HCT116 (cell line): Measurements from ENCODE around the gene TECPR1. TPM values are rescaled to one million over a fixed set of nuclear protein-coding genes. Genes with fewer than 3 reads are reported as not detected.

Source experiments
- ATAC-seq: fragments of 200-7000 bp; cut with Tn5 transposase; 2 replicates; pipeline ENCODE4 v1.9.1; 2020; ENCODE audit warnings: mild to moderate bottlenecking, moderate library complexity
- BruUV-seq: library from RNA; stranded (reverse); fragments of 400-500 nt; replicated peaks from 2 replicates; lab custom pipeline; 2021; lab: Mats Ljungman, UMichigan
- CTCF ChIA-PET: fragments of 300-600 bp; sonication (Branson Sonifier 250); formaldehyde crosslinking; loops from one replicate; lab custom pipeline; 2021; ENCODE audit warnings: antibody characterized with exemption; lab: Charles Lee
- POLR2A ChIA-PET: fragments of 300-600, 350-600 bp; sonication (Branson Sonifier 250); formaldehyde crosslinking; loops from one replicate; lab custom pipeline; 2021; ENCODE audit warnings: antibody characterized with exemption; lab: Charles Lee
- RAD21 ChIA-PET, 2 experiments: fragments of 300-600 bp; sonication (Branson Sonifier 250); formaldehyde crosslinking; loops; one replicate each; lab custom pipeline; 2023; ENCODE audit warnings: low total read pairs in 2 of 2; ENCODE audit not compliant: uncharacterized antibody in 2 of 2, unreplicated experiment in 2 of 2, low non-redundant PET in 1 of 2; lab: Charles Lee
- DNase-seq: peaks from one replicate; pipeline ENCODE4 v3.0.0-alpha.2; 2010; ENCODE audit warnings: low read depth, low spot score
- H2AFZ ChIP-seq: fragments of 200-600 bp; shearing (Covaris generic), sonication (generic); 2 replicates; pipeline ENCODE4 v1.6.1; 2017; ENCODE audit warnings: low read depth, mixed run types, mixed read lengths, antibody characterized with exemption, low read length; ENCODE audit not compliant: poor library complexity, severe bottlenecking
- H3K27ac ChIP-seq: 2 replicates; pipeline ENCODE4 v1.5.1; 2012; ENCODE audit warnings: low read depth, low read length
- H3K27me3 ChIP-seq: fragments of 200-600 bp; sonication (generic); 2 replicates; pipeline ENCODE4 v1.6.1; 2016; ENCODE audit warnings: mixed run types, low read length, mixed read lengths; ENCODE audit not compliant: insufficient read depth
- H3K36me3 ChIP-seq, 2 experiments: fragments of 200-500 bp in 1 of 2; fragments of 200-600 bp in 1 of 2; sonication (Bioruptor generic) in 1 of 2; sonication (generic) in 1 of 2; 2 replicates each; pipeline versions ENCODE4 v1.5.1 to v1.6.1; 2014 to 2016; ENCODE audit warnings: low read length in 2 of 2, inconsistent platforms in 1 of 2, mixed read lengths in 1 of 2, mixed run types in 1 of 2; ENCODE audit not compliant: insufficient read depth in 2 of 2, control insufficient read depth in 1 of 2
- H3K4me1 ChIP-seq, 2 experiments: fragments of 200-600 bp in 1 of 2; sonication (generic) in 1 of 2; 2 replicates each; pipeline versions ENCODE4 v1.5.1 to v1.6.1; 2012 to 2017; ENCODE audit warnings: low read length in 2 of 2, inconsistent platforms in 1 of 2, mild to moderate bottlenecking in 1 of 2, mixed read lengths in 1 of 2, mixed run types in 1 of 2, moderate library complexity in 1 of 2; ENCODE audit not compliant: insufficient read depth in 2 of 2, control insufficient read depth in 1 of 2
- H3K4me2 ChIP-seq: fragments of 200-600 bp; sonication (generic); 2 replicates; pipeline ENCODE4 v1.6.1; 2017; ENCODE audit warnings: mixed run types, low read length, mixed read lengths
- H3K4me3 ChIP-seq, 2 experiments: fragments of 200-600 bp in 1 of 2; sonication (generic) in 1 of 2; replicated peaks in 1 of 2; 2 replicates each; pipeline ENCODE4 v1.5.1; 2011 to 2016; ENCODE audit warnings: low read length in 2 of 2, control low read depth in 1 of 2, low read depth in 1 of 2, mild to moderate bottlenecking in 1 of 2, mixed read lengths in 1 of 2, mixed run types in 1 of 2
- H3K79me2 ChIP-seq: fragments of 200-600 bp; sonication (generic); 2 replicates; pipeline ENCODE4 v1.6.1; 2017; ENCODE audit warnings: mild to moderate bottlenecking, mixed run types, low read length, moderate library complexity, mixed read lengths; ENCODE audit not compliant: insufficient read depth
- H3K9ac ChIP-seq: fragments of 200-600 bp; sonication (generic); 2 replicates; pipeline ENCODE4 v1.6.1; 2016; ENCODE audit warnings: low read length, mixed read lengths
- H3K9me2 ChIP-seq: fragments of 200-600 bp; sonication (generic), shearing (Covaris generic); 2 replicates; pipeline ENCODE4 v1.6.1; 2017; ENCODE audit warnings: mixed run types, mild to moderate bottlenecking, moderate library complexity; ENCODE audit not compliant: insufficient read depth
- H3K9me3 ChIP-seq, 2 experiments: fragments of 200-500 bp in 1 of 2; fragments of 200-600 bp in 1 of 2; sonication (Bioruptor generic) in 1 of 2; sonication (generic) in 1 of 2; 2 replicates each; pipeline ENCODE4 v1.6.1; 2014 to 2017; ENCODE audit warnings: low read length in 2 of 2, mixed read lengths in 2 of 2, inconsistent platforms in 1 of 2, low read depth in 1 of 2, mild to moderate bottlenecking in 1 of 2, mixed run types in 1 of 2, moderate library complexity in 1 of 2; ENCODE audit not compliant: control insufficient read depth in 1 of 2, insufficient read depth in 1 of 2
- H4K20me1 ChIP-seq: fragments of 200-600 bp; sonication (generic), shearing (Covaris generic); 2 replicates; pipeline ENCODE4 v1.6.1; 2017; ENCODE audit warnings: mixed run types, mild to moderate bottlenecking, moderate library complexity; ENCODE audit not compliant: insufficient read depth
- EGR1 ChIP-seq: IDR thresholded peaks from 2 replicates; pipeline ENCODE4 v1.6.1; 2012; ENCODE audit warnings: low read depth
- ELF1 ChIP-seq: IDR thresholded peaks from 2 replicates; pipeline ENCODE4 v1.6.1; 2012; ENCODE audit warnings: low read depth, borderline replicate concordance
- EZH2 ChIP-seq: fragments of 200-600 bp; sonication (generic); IDR thresholded peaks from 2 replicates; pipeline ENCODE4 v1.6.1; 2017; ENCODE audit warnings: antibody characterized with exemption, mixed run types
- EZH2phosphoT487 ChIP-seq: fragments of 200-600 bp; IDR thresholded peaks from 2 replicates; pipeline ENCODE4 v1.6.1; 2018; ENCODE audit warnings: antibody characterized with exemption, borderline replicate concordance
- FOSL1 ChIP-seq: IDR thresholded peaks from 2 replicates; pipeline ENCODE4 v1.6.1; 2012; ENCODE audit warnings: low read depth
- JUND ChIP-seq: IDR thresholded peaks from 2 replicates; pipeline ENCODE4 v1.6.1; 2012
- MAX ChIP-seq: IDR thresholded peaks from 2 replicates; pipeline ENCODE4 v1.6.1; 2012
- POLR2A ChIP-seq: IDR thresholded peaks from 2 replicates; pipeline ENCODE4 v1.7.0; 2011; ENCODE audit warnings: borderline replicate concordance; ENCODE audit not compliant: insufficient read depth, insufficient read length; ENCODE audit errors: extremely low read depth
- POLR2AphosphoS5 ChIP-seq: IDR thresholded peaks from 2 replicates; pipeline ENCODE4 v1.6.1; 2011; ENCODE audit warnings: mild to moderate bottlenecking, low read depth, low read length, moderate library complexity
- RAD21 ChIP-seq: IDR thresholded peaks from 2 replicates; pipeline ENCODE4 v1.6.1; 2012; ENCODE audit warnings: low read depth, mild to moderate bottlenecking
- REST ChIP-seq: IDR thresholded peaks from 2 replicates; pipeline ENCODE4 v1.6.1; 2012; ENCODE audit warnings: low read depth
- SRF ChIP-seq: IDR thresholded peaks from 2 replicates; pipeline ENCODE4 v1.6.1; 2012; ENCODE audit warnings: low read depth
- TCF7L2 ChIP-seq: IDR thresholded peaks from 2 replicates; pipeline ENCODE4 v1.7.0; 2011; ENCODE audit warnings: borderline replicate concordance, inconsistent platforms; ENCODE audit not compliant: insufficient read depth, insufficient read length; ENCODE audit errors: extremely low read depth
- ZNF274 ChIP-seq: fragments of 200-500 bp; sonication (Bioruptor generic); IDR thresholded peaks from 2 replicates; pipeline ENCODE4 v1.6.1; 2014; ENCODE audit warnings: mild to moderate bottlenecking, low read depth, low read length, inconsistent platforms
- intact Hi-C: fragments of 100-400 bp; cut with micrococcal nuclease; formaldehyde crosslinking; loops from 2 replicates; pipeline ENCODE4 v1.10.0; 2022
- total RNA-seq: library from RNA; stranded (reverse); gene quantifications from one replicate; pipeline ENCODE4 v1.2.1, GENCODE V29; 2021; ENCODE audit not compliant: unreplicated experiment

TECPR1 gene
- total RNA-seq, 1 experiment from 2014 or later, result 19.9 TPM

DNA sequence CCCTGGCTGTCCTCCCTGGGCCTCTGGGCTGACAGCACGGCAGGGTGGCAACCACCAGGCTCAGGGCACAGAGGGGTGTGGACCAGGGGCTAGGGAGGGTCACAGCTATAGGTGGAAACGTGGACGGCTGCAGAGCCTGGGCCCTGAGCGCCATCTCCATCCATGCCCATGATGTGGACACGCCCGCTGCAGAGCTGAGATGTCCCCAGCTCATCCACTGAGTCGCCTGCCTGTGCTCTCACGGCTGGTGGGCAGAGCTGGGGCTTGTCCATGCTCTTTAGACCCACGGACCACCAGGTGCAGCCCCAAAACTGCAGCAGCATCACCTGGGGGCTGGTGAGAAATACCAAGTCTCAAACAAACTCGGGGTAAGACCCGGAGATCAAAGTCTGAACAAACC, 16.1 kb downstream of the TECPR1 start:
- no peak for TF ChIP-seq SRF
- no peak for TF ChIP-seq EZH2phosphoT487
- TF ChIP-seq EGR1, result no peak
- no peak for TF ChIP-seq REST
- no peak for TF ChIP-seq POLR2A
- no peak for TF ChIP-seq FOSL1
- no peak for TF ChIP-seq TCF7L2
- TF ChIP-seq POLR2AphosphoS5, result no peak
- no peak for TF ChIP-seq RAD21
- TF ChIP-seq JUND, result no peak
- no peak for TF ChIP-seq MAX
- no peak for TF ChIP-seq EZH2
- TF ChIP-seq ELF1, result no peak
- TF ChIP-seq ZNF274, result no peak
- Histone ChIP-seq H3K36me3 (no peaks in the 10 kb centered on the region; a peak in 1 of 4 replicates), H3K27me3 (no peaks in the 10 kb centered on the region), H3K79me2 (no peaks in the 10 kb centered on the region), H3K4me2 (no peak overlapping the region), H3K9me3 (no peaks in the 10 kb centered on the region), H3K9ac (no peak overlapping the region), H4K20me1 (no peaks in the 10 kb centered on the region), H3K4me3 (no peak overlapping the region), H3K9me2 (no peaks in the 10 kb centered on the region), H2AFZ (no peak overlapping the region), H3K27ac (no peak overlapping the region), H3K4me1 (no peaks in the 10 kb centered on the region)
- ChIA-PET POLR2A (no interaction called here), RAD21 (no interaction called here), CTCF (no interaction called here)
- intact Hi-C loops, result no loop called here
- ATAC-seq (no peak), DNase-seq (no peak)
- BruUV-seq, result no TSS peak
